Activated T-cell treated with anti-CD3 and anti-CD28 coated beads, Interleukin-2, amount 50 U/mL, for 72 hours (primary cell): Measurements from ENCODE around the gene TES. TPM values are rescaled to one million over a fixed set of nuclear protein-coding genes. Genes with fewer than 3 reads are reported as not detected.

Experiments used
- ATAC-seq, 2 donors: fragments of 150-1000 bp; cut with Tn5 transposase; replicated peaks in 1 of 2; 2 replicates each; pipeline ENCODE4 v1.10.0; 2021; ENCODE audit warnings: moderate library complexity in 2 of 2, mild to moderate bottlenecking in 1 of 2
- DNase-seq, 2 donors: peaks; one replicate each; pipeline ENCODE4 v3.0.0; 2021 to 2022; ENCODE audit warnings: mixed read lengths in 1 of 2
- H3K27ac Mint-ChIP-seq: one replicate; pipeline ENCODE4 v1.8.0; 2022; ENCODE audit warnings: mild to moderate bottlenecking, moderate library complexity, mixed read lengths
- H3K27me3 Mint-ChIP-seq: one replicate; pipeline ENCODE4 v1.8.0; 2022; ENCODE audit warnings: low read depth, mixed read lengths
- H3K36me3 Mint-ChIP-seq, 2 donors: one replicate each; pipeline ENCODE4 v1.8.0; 2022; ENCODE audit warnings: mixed read lengths in 2 of 2, mild to moderate bottlenecking in 1 of 2; ENCODE audit not compliant: insufficient read depth in 2 of 2
- H3K4me1 Mint-ChIP-seq: one replicate; pipeline ENCODE4 v1.8.0; 2022; ENCODE audit warnings: low read depth, mixed read lengths
- H3K4me3 Mint-ChIP-seq, 2 donors: one replicate each; pipeline ENCODE4 v1.8.0; 2022; ENCODE audit warnings: mild to moderate bottlenecking in 2 of 2, mixed read lengths in 2 of 2, moderate library complexity in 2 of 2
- H3K9me3 Mint-ChIP-seq, 2 donors: one replicate each; pipeline ENCODE4 v1.8.0; 2022; ENCODE audit warnings: mixed read lengths in 2 of 2
- total RNA-seq, 2 donors: library from RNA; stranded (reverse); gene quantifications; one replicate each; pipeline ENCODE4 v1.2.3, GENCODE V29; 2022

The TES gene
- total RNA-seq, 2 donors from 2014 or later: 121 to 125 TPM

GRCh38 chr7:116230191-116231005 is 20.1 kb downstream of the TES start:
- Mint-ChIP-seq H3K27me3 (no peaks in the 10 kb centered on the region), H3K9me3 (no peaks in the 10 kb centered on the region), H3K36me3 (peaks cover 0 to 1% of the 10 kb centered on the region in 2 donors), H3K4me1 (peaks cover 75% of the 10 kb centered on the region), H3K4me3 (peak overlapping the region in 1 of 2 donors; percentile 17), H3K27ac (peak overlapping the region; percentile 44)
- DNase-seq (no peak), ATAC-seq (peak; percentile 46 to 47)

GRCh38 chr7:116231543-116231942 is 21.2 kb downstream of the TES start:
- H3K27me3 Mint-ChIP-seq: no peaks in the 10 kb centered on the region
- peaks cover 73% of the 10 kb centered on the region for H3K4me1 Mint-ChIP-seq
- ATAC-seq (no peak), DNase-seq (no peak)
- no peak overlapping the region for H3K4me3 Mint-ChIP-seq
- peaks cover 0 to 4% of the 10 kb centered on the region in 2 donors for H3K36me3 Mint-ChIP-seq
- H3K9me3 Mint-ChIP-seq: no peaks in the 10 kb centered on the region
- H3K27ac Mint-ChIP-seq: peak overlapping the region; percentile 48

- Mint-ChIP-seq H3K9me3 (no peaks in the 10 kb centered on the region), H3K27me3 (no peaks in the 10 kb centered on the region), H3K27ac (peak overlapping the region; percentile 48), H3K36me3 (peaks cover 0 to 4% of the 10 kb centered on the region in 2 donors), H3K4me3 (peak overlapping the region in 1 of 2 donors; percentile 19), H3K4me1 (peaks cover 70% of the 10 kb centered on the region)
- no peak for DNase-seq
- no peak for ATAC-seq
Observed at GRCh38 chr7:116231949-116232348, 21.6 kb downstream of the TES start.

GRCh38 chr7:116232350-116232749 is 22.0 kb downstream of the TES start:
- H3K36me3 Mint-ChIP-seq: peaks cover 0 to 4% of the 10 kb centered on the region in 2 donors
- peaks cover 69% of the 10 kb centered on the region for H3K4me1 Mint-ChIP-seq
- no peaks in the 10 kb centered on the region for H3K9me3 Mint-ChIP-seq
- peak overlapping the region; percentile 48 for H3K27ac Mint-ChIP-seq
- DNase-seq (no peak), ATAC-seq (no peak)
- no peaks in the 10 kb centered on the region for H3K27me3 Mint-ChIP-seq
- H3K4me3 Mint-ChIP-seq: peak overlapping the region in 1 of 2 donors; percentile 19

GRCh38 chr7:116232920-116233319 is 22.6 kb downstream of the TES start:
- Mint-ChIP-seq H3K9me3 (no peaks in the 10 kb centered on the region), H3K27ac (no peak overlapping the region), H3K36me3 (peaks cover 0 to 4% of the 10 kb centered on the region in 2 donors), H3K4me1 (peaks cover 69% of the 10 kb centered on the region), H3K27me3 (no peaks in the 10 kb centered on the region), H3K4me3 (no peak overlapping the region)
- no peak for ATAC-seq
- no peak for DNase-seq

- Mint-ChIP-seq H3K27ac (peak overlapping the region; percentile 48), H3K4me3 (no peak overlapping the region), H3K9me3 (no peaks in the 10 kb centered on the region), H3K4me1 (peaks cover 65% of the 10 kb centered on the region), H3K27me3 (no peaks in the 10 kb centered on the region), H3K36me3 (peaks cover 1 to 7% of the 10 kb centered on the region in 2 donors)
- no peak for ATAC-seq
- DNase-seq: no peak
Observed at GRCh38 chr7:116234517-116235200, 24.3 kb downstream of the TES start.

- no peaks in the 10 kb centered on the region for H3K9me3 Mint-ChIP-seq
- H3K27ac Mint-ChIP-seq: peak overlapping the region; percentile 48
- peaks cover 1 to 7% of the 10 kb centered on the region in 2 donors for H3K36me3 Mint-ChIP-seq
- DNase-seq: no peak
- no peak overlapping the region for H3K4me3 Mint-ChIP-seq
- ATAC-seq: peak; percentile 36 to 47
- H3K4me1 Mint-ChIP-seq: peaks cover 58% of the 10 kb centered on the region
- no peaks in the 10 kb centered on the region for H3K27me3 Mint-ChIP-seq
Observed at GRCh38 chr7:116235380-116235779, 25.0 kb downstream of the TES start.

- ATAC-seq: peak; percentile 54 to 58
- no peaks in the 10 kb centered on the region for H3K9me3 Mint-ChIP-seq
- H3K36me3 Mint-ChIP-seq: peaks cover 1 to 7% of the 10 kb centered on the region in 2 donors
- DNase-seq: peak; percentile 29 to 38
- peaks cover 50% of the 10 kb centered on the region for H3K4me1 Mint-ChIP-seq
- H3K4me3 Mint-ChIP-seq: no peak overlapping the region
- no peak overlapping the region for H3K27ac Mint-ChIP-seq
- H3K27me3 Mint-ChIP-seq: no peaks in the 10 kb centered on the region
Observed at GRCh38 chr7:116236020-116236630, 25.8 kb downstream of the TES start.

GRCh38 chr7:116239020-116239419 is 28.7 kb downstream of the TES start:
- DNase-seq (no peak), ATAC-seq (no peak)
- H3K4me3 Mint-ChIP-seq: no peak overlapping the region
- peaks cover 0 to 4% of the 10 kb centered on the region in 2 donors for H3K9me3 Mint-ChIP-seq
- H3K36me3 Mint-ChIP-seq: peaks cover 9 to 17% of the 10 kb centered on the region in 2 donors
- H3K27me3 Mint-ChIP-seq: no peaks in the 10 kb centered on the region
- H3K27ac Mint-ChIP-seq: peak overlapping the region; percentile 18
- H3K4me1 Mint-ChIP-seq: peaks cover 39% of the 10 kb centered on the region

- Mint-ChIP-seq H3K27me3 (no peaks in the 10 kb centered on the region), H3K36me3 (peaks cover 10 to 21% of the 10 kb centered on the region in 2 donors), H3K4me1 (peaks cover 35% of the 10 kb centered on the region), H3K9me3 (peaks cover 0 to 4% of the 10 kb centered on the region in 2 donors), H3K4me3 (no peak overlapping the region), H3K27ac (peak overlapping the region; percentile 18)
- no peak for DNase-seq
- ATAC-seq: no peak
Observed at GRCh38 chr7:116239434-116239833, 29.1 kb downstream of the TES start.

GRCh38 chr7:116240024-116240668 is 29.8 kb downstream of the TES start:
- peaks cover under 1 to 4% of the 10 kb centered on the region in 2 donors for H3K9me3 Mint-ChIP-seq
- no peak overlapping the region for H3K4me3 Mint-ChIP-seq
- H3K36me3 Mint-ChIP-seq: peaks cover 11 to 26% of the 10 kb centered on the region in 2 donors
- no peaks in the 10 kb centered on the region for H3K27me3 Mint-ChIP-seq
- peak overlapping the region; percentile 75 for H3K27ac Mint-ChIP-seq
- H3K4me1 Mint-ChIP-seq: peaks cover 30% of the 10 kb centered on the region
- DNase-seq: no peak
- no peak for ATAC-seq

- H3K27me3 Mint-ChIP-seq: no peaks in the 10 kb centered on the region
- H3K4me1 Mint-ChIP-seq: peaks cover 35% of the 10 kb centered on the region
- no peak overlapping the region for H3K4me3 Mint-ChIP-seq
- peaks cover 5% of the 10 kb centered on the region in 2 donors for H3K9me3 Mint-ChIP-seq
- no peak overlapping the region for H3K27ac Mint-ChIP-seq
- H3K36me3 Mint-ChIP-seq: peaks cover 18 to 30% of the 10 kb centered on the region in 2 donors
- DNase-seq (no peak), ATAC-seq (no peak)
Observed at GRCh38 chr7:116241291-116241690, 31.0 kb downstream of the TES start.
